Measurements from ENCODE around the gene MEIS2.

Gene MEIS2

DNA sequence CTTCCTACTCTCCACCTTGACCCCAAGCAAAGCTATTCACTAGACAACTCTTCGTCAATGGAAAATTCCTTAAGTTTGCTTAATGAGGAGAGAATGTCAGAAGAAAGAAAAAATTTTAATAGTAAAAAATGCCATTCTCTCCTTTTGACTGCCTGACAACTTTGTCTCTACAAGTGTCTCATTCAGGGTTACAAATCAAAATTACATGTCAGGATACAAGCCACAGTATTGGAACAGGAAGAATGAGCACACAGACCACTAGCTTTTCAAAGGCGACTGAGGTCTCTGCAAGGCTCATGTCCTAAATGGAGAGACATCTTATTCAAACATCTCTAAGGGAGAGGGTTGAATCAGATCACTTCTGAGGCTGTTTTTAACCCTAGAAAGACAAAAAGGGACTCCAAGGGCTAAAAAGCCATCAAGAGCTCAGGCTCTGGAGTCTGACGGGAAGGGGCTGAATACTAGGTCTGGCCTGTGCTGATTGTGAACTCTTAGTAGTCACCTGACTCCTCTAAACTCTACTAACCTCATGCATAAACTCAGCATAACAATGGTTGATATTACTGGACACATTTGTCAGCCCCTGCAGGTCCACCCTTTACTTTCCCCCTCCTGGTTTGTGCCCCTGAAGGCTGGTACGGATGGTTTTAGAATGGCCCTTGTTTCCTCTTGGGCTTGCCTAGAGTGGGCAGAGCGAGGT, 12.8 kb upstream of the MEIS2 start:
- DNase-seq (ENCODE audit: low spot score) (no peak), FAIRE-seq (no peak)

DNA sequence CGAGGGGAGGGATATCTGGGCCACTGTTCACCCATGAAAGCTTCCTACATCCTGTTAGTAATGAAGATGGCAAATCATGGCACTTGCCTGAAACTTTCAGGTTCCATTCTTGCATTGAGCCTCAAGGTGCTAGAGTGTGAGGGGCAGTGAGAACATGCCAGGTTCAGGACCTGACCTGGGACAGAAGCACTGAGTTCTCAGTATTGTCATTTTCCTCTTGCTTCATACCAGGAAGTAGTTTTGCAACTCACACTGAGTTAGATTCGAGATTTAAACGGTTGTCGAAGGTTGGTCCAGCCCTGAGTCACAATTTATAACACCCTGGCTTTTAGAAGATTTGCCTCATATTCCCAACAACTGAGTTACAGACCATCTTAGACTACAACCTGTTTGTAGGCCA, 11.8 kb upstream of the MEIS2 start:
- DNase-seq (ENCODE audit: low spot score), result no peak
- no peak for FAIRE-seq

DNA sequence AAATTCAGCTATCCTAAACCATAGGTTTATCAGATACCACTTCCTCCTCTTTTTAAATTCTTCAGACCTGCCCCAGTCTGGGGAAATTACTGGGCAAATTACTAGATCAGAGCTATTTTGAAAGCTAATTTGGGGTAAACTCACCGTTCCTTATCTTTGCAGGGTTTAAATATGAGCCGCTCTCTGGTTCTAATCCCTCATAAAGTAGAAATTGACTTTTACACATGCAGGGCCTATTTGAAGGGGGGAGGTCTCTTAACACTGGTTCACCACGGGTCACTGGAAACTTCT, 11.0 kb upstream of the MEIS2 start:
- no peak for DNase-seq (ENCODE audit: low spot score)
- FAIRE-seq, result no peak

DNA sequence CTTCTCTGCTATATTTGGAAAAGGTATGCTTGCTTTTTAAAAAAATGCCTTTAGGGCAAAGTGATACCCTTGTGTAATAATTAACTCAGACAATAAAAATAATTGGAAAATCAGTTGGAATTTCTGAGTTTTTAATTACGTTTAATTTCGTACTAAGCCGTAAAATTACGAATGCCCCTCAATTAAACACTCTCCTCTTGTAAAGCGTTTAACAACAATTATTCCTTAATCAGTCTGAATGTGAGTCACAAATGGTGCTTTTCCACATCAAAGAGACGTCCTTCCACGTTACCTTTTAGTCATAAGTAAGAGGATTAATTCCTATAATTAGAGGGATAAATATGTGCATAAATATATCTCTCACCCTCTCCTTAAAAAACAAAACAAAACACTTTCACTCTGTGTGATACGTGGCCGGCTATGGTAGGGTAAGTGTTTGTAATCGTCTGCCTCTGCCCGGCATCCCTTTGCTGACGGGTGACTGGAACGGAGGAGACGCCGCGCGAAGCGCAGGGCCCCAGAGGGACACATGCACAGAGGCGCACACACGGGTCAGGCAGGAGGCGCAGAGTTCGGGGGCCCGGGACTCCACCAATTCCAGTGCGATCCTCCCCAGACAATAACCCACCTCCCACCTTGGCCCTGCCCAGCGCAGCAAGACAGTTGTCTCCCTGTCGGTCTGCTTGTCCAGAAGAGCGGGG, 9.7 kb upstream of the MEIS2 start:
- FAIRE-seq (no peak), DNase-seq (ENCODE audit: low spot score) (no peak)

DNA sequence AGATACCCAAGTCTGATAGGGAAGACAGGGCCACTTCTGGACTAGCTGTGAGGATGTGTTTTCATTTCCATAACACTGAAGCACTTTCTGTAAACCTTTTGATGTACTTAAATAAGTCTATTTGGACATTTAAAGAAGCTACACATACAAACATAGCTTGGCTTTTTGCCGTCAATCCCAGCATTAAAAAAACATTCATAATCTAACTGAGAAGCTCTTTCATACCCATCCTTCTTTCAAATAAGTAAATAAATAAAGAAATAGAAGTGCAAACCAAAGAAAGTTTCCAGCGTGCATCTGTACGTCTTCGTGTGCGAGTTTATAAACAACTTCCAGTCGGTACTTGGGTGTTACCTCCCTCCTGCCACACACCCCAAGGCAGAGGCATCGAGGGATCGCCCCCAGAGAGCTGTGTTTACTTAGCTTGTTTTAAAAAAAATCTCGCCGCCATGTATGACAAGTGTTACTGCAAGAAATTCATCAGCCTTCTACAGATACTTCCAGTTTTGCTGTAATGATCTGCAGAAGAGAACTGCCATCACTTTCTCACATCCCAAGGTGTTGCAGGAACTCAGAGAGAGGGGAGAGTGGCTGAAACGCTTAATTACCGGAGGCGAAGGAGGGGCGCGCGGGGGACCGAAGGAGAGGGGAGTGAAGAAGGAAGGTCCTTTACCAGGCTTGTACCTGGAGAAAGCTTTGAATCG, 9.0 kb upstream of the MEIS2 start:
- FAIRE-seq, result no peak
- DNase-seq (ENCODE audit: low spot score), result no peak

DNA sequence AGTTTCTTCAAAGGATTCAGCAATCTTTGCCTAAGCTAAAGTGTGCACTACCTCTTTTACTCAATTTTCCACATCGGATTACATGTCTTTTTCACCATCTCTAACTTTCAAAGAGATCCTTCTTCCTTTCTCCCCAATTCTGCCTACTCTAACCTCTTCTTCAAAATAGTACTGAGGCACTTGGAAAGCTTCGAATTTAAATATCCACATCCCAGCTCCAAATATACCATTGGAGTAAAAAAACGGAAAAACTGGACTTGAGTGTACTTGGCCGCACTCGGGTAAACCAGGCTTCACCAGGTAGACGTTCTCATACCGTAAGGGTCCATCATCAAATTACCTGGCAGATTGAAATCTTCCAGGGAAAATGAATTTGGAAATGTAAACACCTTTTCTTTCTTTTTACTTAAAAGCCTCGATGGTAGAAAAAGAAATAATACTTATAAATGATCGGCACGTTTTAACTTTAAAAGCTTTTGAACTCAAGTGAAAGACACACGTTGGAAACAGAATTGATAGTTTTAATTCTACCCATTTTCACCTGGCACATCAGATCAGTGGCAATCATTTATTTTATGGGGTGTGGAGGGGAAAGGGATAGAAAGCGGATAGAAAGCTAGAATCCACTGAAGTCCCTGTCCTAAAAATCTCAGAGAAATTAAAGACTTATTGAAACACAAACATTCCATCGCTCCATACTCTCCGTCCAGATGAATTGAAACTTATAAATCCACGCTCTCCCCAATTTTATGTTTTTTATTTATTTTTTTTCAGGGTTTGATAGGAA, 8.2 kb upstream of the MEIS2 start:
- FAIRE-seq (no peak), DNase-seq (ENCODE audit: low spot score) (no peak)

DNA sequence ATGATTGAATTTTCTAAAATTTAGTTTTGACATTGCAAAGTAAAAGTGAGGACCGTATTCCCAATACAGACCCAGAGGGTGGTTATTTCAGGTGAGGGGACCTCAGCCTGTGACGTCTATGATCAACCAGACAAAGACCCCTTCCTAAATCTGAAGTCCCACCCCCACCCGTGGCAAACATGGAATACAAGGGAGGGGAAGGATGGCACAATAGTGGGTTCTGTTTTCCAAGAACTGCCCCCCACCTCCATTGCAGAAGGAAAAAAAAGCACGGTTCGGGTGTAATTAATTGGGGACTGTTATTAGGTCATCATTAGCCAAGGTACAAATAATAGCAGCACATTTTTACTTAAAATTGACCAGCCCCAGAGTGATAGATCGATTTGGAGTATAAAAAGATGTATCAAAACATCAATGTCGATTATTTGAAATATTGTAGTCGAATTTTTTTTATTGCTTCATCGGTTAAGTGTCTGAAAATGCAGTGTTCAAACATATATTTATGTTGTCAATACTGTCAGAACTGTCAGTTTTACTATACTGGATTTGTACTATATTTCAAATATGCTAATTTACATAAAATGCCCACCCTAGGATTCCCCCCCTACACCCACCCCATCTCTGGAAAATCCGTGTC, 7.5 kb upstream of the MEIS2 start:
- no peak for DNase-seq (ENCODE audit: low spot score)
- FAIRE-seq, result no peak

DNA sequence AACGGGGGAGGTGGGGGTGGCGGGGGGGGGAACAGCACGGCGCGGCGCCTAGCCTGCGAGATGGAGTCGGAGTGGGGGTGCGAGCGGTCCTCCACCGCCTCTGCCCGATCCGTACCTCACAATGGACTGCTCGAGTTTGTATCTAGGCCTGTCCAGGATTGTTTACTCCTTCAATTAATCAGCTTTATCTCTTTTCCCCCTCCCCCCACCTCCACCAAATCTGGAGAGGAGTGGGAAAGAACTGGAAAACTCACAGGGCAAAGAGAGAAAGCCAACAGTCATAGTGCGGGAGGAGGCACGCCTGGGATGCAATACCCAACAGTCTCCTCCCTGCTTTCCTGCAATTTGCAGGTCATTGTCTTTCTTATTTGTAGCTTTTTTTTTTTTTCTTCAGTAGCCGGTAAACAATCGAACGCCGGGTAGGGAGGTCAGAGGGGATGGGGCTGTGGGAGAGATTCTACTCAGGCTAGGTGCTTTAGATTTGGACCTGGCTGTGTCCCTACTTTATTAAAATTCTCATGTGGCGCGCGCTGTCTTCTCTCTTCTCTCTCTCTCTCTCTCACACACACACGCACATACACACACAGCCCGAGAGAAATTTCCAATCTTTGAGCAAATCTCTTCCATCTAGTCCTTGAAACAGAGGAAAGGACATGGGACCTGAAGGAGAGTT, 6.9 kb upstream of the MEIS2 start:
- FAIRE-seq (no peak), DNase-seq (ENCODE audit: low spot score) (no peak)

DNA sequence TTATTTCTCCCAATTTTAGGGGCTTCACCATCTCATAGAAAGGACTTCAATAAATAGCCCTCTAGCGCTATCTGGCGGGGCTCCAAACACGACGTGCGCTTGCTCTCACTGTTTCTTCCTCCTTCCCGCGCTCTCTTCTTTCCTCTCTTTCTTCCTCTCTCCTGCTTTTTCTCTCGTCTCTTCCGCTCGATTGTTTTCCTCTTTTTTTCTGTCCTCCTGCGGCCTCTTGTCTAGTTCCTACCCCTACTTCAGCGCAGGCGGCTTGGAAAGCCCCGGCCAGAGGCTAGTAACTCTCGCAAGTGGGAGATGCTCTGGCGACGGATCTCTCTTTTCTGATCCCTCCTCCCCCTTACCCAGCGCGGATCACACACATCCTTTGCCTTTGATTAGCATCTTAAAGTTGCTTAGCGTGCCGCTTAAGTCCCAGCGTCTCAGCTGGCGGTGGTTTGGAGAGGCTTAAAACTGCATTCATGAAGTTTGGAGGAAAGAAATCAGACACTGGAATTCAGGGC, 6.2 kb upstream of the MEIS2 start:
- no peak for DNase-seq (ENCODE audit: low spot score)
- no peak for FAIRE-seq

DNA sequence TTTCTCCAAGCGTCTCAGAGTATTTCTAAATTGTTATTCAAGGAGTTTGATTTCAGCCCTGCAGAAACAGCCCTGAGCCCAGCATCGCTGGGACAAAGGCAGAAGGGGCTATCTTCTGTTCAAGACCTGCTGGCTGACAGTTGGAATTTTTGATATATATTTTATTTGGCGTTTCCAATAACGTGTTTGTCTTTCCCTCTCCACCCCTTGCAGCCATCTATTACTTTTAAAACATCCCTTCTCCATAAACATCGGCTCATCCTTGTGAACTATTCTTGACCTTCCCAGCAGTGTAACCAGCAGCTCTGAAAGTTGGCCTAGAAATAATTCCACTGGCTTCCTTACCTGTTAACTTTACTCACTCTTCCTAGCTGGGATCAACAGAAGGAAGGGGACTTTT, 5.5 kb upstream of the MEIS2 start:
- no peak for FAIRE-seq
- no peak for DNase-seq (ENCODE audit: low spot score)

DNA sequence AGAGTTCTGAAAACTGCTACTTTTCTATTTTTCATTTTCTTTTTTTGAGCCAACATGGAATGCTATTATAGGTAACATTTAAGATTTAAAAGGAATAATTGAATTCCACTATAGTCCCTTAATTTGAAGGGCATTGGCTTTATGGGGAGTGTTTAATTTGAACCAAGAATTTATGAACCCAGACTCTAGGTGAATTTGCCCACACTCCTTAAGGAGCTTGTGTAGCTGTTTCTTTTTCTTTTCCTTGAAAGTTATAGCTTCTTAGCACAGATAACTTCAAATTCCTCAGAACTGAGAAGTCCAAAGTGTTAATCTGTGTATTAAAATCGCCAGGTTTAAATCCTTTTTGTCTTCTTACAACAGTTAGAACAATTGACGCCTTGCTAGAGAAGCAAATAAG, 4.7 kb upstream of the MEIS2 start:
- FAIRE-seq (no peak), DNase-seq (ENCODE audit: low spot score) (no peak)

DNA sequence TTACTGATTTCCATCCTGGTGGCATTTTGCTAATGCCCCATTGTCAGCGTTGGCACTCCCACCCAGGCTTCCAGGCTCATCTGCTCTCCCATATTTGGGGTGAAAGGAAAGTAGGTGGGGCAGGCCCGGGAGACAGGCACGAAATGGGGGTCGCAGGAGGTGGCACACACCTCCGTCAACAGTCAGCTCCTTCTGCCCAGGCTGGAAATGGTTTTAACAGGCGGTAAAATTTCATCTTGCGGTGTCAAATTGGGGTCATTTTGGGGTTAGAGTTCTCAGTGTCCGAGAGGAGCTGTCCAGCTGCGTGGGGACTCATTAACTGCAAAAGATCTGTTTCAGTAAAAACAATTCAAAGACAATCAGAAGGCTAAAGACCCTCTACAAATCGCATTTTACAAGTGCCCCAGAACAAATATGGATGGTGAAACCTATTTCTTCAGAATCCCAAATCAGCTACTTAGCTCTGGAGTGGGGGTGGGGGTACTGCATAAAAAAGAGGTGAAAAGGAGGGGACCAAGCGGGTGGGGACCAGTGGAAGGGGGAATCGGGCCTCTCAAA, 4.2 kb upstream of the MEIS2 start:
- DNase-seq (ENCODE audit: low spot score) (no peak), FAIRE-seq (no peak)

DNA sequence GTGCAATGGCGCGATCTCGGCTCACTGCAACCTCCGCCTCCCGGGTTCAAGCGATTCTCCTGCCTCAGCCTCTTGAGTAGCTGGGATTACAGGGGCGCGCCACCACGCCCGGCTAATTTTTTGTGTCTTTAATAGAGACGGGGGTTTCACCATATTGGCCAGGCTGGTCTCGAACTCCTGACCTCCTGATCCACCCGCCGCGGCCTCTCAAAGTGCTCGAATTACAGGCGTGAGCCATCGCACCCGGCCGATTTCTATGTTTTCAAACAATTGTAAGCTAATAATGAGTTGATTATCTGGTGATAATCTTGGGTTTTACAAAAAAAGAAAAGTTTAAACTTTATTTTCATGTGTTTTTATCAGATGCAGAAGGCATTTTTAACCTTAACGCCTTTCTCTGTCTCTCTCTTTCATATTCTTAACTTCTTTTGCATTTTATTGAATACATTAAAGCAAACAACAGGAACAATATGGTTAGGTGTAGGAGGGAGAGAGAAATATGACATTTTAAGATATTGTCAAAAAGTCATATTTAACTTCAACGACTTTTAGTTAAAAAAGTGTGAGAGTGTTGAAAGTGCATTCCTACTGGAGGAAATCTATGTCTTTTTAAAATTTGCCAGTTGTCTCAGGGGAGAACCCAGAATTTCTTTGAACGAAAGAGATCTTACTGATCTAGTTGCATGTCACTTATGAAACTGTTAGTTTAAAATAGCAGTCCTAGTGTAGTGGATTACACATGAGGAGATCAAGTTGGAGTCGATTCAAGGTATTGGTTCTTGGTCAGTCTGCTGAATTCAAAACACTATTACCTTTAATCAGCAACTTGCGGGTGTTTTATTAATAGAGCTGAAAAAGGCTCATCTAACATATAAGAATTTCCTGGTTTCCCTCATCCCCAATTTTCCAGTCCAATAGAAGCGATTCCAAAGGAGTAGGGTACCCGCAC, 3.4 kb upstream of the MEIS2 start:
- no peak for DNase-seq (ENCODE audit: low spot score)
- no peak for FAIRE-seq

DNA sequence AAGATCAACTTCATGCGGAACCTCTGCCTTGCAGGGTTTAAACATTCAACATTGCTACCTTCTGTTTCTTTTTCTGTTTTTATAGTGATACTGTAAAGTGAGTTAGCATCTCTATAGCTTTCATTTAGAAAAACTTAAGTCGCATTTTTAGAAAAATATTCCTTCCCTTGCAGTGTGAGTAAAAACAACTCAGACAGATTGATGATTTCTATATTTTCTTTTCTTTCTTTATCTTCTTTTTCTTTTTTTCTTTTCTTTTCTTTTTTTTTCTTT, 2.8 kb upstream of the MEIS2 start:
- FAIRE-seq (no peak), DNase-seq (ENCODE audit: low spot score) (no peak)

DNA sequence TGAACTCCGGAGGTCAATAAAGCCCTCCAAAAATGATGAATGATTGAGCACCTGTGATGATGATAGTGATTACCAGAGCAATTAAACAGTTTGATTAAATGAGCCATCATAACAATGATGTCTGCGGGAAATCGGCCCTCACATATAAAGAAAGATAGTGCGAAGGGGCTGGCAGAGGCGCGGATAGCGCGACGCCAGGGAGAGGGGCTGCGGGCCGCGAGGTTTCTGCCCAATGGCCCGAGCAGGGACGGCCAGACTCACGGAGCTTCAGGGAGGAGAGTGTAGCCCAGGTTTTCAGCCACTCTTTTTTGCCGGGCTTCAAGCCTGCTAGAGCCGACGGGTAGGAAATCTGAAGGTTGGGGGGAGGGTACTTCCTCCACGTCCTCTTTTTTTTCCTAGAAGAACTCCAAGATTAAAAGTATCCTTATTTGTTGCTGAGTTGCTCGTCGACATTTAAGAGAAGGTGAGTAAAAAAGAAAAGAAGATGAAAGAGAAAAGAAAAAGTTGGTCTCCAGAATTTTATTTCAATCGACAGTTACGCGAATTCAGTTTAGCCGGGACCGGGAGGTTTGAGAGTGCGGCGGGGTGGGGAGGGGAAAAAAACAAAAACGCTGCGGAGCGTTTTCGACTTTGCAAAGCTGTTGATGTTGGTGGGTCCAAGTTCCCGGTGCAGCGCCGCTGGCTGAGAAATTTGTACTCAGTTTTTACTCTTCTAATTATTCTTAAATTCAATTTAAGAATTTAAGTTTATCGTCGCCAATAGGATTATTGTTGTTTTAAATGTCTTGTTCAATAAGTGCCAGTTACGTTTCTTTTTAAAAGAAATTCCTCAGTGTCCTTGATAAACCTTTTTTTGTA, 2.2 kb upstream of the MEIS2 start:
- no peak for FAIRE-seq
- DNase-seq (ENCODE audit: low spot score), result no peak

DNA sequence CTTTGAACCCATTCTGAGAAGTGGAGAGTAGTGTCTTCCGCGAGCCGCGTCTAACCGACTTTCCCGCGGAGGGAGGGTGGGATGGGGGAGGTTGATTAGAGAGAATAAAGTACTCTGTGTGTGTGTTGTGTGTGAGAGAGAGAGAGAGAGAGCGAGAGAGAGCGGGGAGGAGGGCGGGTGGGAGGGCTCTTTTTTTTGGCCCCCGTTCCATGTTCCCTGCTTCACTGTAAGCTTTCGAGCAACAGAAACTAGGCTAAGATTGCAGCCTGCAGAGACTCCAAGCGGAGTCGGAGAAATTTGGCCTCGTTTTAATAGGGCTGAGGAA, 1.6 kb upstream of the MEIS2 start:
- DNase-seq (ENCODE audit: low spot score), result no peak
- no peak for FAIRE-seq

DNA sequence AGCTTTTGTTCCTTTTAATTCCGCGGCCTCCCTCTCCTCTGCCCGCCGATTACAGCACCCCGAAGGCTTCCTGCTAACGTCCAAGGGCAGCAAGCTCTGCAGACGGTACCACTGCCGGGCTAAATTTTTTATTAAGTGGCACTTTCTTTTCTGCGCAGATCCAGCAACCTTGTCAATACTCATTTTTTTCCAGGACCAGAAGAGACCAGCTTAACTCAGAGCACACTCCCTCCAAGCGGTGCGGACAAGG, 542 bp upstream of the MEIS2 start:
- DNase-seq (ENCODE audit: low spot score), result no peak
- FAIRE-seq, result no peak

DNA sequence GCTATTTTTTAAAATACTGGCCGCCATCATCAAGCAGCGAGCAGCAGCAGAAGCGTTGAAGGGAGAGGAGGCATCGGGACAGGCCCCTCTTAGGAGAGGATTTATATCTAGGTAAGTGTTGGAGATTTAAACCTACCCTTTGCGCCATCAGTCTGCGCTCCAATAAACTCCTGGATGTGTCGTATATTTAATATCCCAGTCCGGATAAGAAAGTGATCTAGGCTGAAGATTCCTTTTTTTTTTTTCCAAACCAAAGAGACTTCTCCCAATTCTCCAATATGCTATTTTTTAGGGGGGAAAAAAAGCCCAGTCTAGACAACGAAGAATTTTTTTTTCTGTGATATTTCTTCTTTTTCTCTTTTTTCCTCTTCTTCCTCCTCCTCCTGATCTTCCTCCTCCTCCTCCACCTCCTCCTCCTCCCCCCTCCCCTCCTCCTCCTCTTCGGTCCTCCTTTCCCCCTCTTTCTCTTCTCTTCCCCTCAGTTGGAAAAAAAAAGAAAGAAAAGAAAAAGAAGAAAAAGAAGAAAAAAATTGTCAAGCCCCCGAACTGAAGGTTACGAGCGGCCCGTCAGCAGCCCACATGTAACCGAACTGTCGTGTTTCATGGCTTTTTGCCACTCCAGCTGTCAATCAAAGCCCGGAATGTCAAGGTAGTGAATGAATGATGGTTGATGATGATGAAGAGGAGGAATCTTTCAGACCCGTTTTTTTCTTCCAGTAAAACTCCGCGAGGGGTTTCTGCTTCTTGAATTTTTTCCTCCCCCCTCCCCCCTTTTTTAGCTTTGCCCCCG, 835 bp downstream of the MEIS2 start:
- FAIRE-seq (no peak), DNase-seq (ENCODE audit: low spot score) (no peak)
